Measurements from ENCODE around the gene ALDH8A1. TPM values are rescaled to one million over a fixed set of nuclear protein-coding genes. Genes with fewer than 3 reads are reported as not detected.

Gene ALDH8A1
- total RNA-seq, 6 experiments from 2014 or later, result not detected

GRCh38 chr6:134870677-134871498 is 79.0 kb downstream of the ALDH8A1 start:
- peaks cover 2% of the 10 kb centered on the region; the same call in 1 of the 2 replicates for H3K27me3 Mint-ChIP-seq (ENCODE audit: insufficient read depth)
- no peak for DNase-seq

GRCh38 chr6:134868812-134869211 is 81.1 kb downstream of the ALDH8A1 start:
- peaks cover 7% of the 10 kb centered on the region for H3K27me3 Mint-ChIP-seq (ENCODE audit: insufficient read depth)

More at GRCh38 chr6:134870677-134871498, 79.0 kb downstream of the ALDH8A1 start:
- Mint-ChIP-seq H3K4me1 (ENCODE audit: low read depth) (peaks cover 7% of the 10 kb centered on the region; the same call in 1 of the 2 replicates), H3K36me3 (ENCODE audit: low read depth) (no peaks in the 10 kb centered on the region), H3K4me3 (no peak overlapping the region), H3K9me3 (no peaks in the 10 kb centered on the region), H3K27ac (no peak overlapping the region)
- TF ChIP-seq CTCF (IDR thresholded peaks at IDR 0.05), result no peak

More at GRCh38 chr6:134868812-134869211, 81.1 kb downstream of the ALDH8A1 start:
- Mint-ChIP-seq H3K27ac (no peak overlapping the region), H3K4me3 (no peak overlapping the region), H3K9me3 (no peaks in the 10 kb centered on the region), H3K36me3 (ENCODE audit: low read depth) (no peaks in the 10 kb centered on the region), H3K4me1 (ENCODE audit: low read depth) (peaks cover 7% of the 10 kb centered on the region; the same call in 1 of the 2 replicates)
- DNase-seq, result no peak
- TF ChIP-seq CTCF (IDR thresholded peaks at IDR 0.05), result no peak

Small RNAs within 50 kb of the gene (microRNA-seq; reads per million reads assigned to microRNA genes)
- 2.3 reads per million for gene MIR3662

Other genes starting within 250 kb of the ALDH8A1 start
- gene HBS1L, start 104.7 kb upstream of the ALDH8A1 start, total RNA-seq (2021; fragmentation: NEBNext Ultra II Directional; extraction: Animal tissue kit (Norgen Biotek cat#: 25700)), result 100 to 1,000 TPM; 100 to 123 (median 107) TPM
- under 1 TPM; 0.17 to 0.35 (median 0.19) TPM for gene MYB, start 231.2 kb upstream of the ALDH8A1 start, total RNA-seq (2021; fragmentation: NEBNext Ultra II Directional; extraction: Animal tissue kit (Norgen Biotek cat#: 25700))

Measured in HFFc6 (cell line).